PC-9 (cell line): ENCODE data around the gene OCSTAMP. TPM values are rescaled to one million over a fixed set of nuclear protein-coding genes. Genes with fewer than 3 reads are reported as not detected.
A peak's percentile ranks its signal among the peaks of the same experiment; 100 is the strongest.

Experiments
- BruUV-seq: library from RNA; stranded (reverse); fragments of 400-500 nt; replicated peaks from 2 replicates; lab custom pipeline; 2021; lab: Mats Ljungman, UMichigan
- CTCF ChIA-PET: fragments of 300-600 bp; sonication (Branson Sonifier 250); formaldehyde crosslinking; loops from one replicate; lab custom pipeline; 2022; ENCODE audit warnings: antibody characterized with exemption; lab: Charles Lee
- POLR2A ChIA-PET: fragments of 300-600 bp; sonication (Branson Sonifier 250); formaldehyde crosslinking; loops from one replicate; lab custom pipeline; 2022; ENCODE audit warnings: antibody characterized with exemption; ENCODE audit not compliant: unreplicated experiment; lab: Charles Lee
- DNase-seq, 2 experiments: peaks; one replicate each; pipeline versions ENCODE4 v3.0.0 to v3.0.0-alpha.2; 2015 to 2022; ENCODE audit warnings: mixed read lengths in 1 of 2
- H2AFZ ChIP-seq: fragments of 200-600 bp; sonication (generic); 2 replicates; pipeline ENCODE4 v1.8.1; 2017; ENCODE audit warnings: antibody characterized with exemption
- H3F3A ChIP-seq: fragments of 200-600 bp; sonication (generic); 2 replicates; pipeline ENCODE4 v1.8.1; 2017; ENCODE audit warnings: antibody characterized with exemption, mild to moderate bottlenecking, low read depth; ENCODE audit not compliant: insufficient read depth
- H3K27ac ChIP-seq: fragments of 200-600 bp; sonication (generic); 2 replicates; pipeline ENCODE4 v1.6.1; 2016; ENCODE audit warnings: mixed run types
- H3K27me3 ChIP-seq: fragments of 200-600 bp; sonication (generic); 2 replicates; pipeline ENCODE4 v1.6.1; 2016; ENCODE audit warnings: low read depth, mixed run types; ENCODE audit not compliant: insufficient read depth
- H3K36me3 ChIP-seq: fragments of 200-600 bp; sonication (generic); 2 replicates; pipeline ENCODE4 v1.6.1; 2016; ENCODE audit warnings: low read depth, mixed run types
- H3K4me1 ChIP-seq: fragments of 200-600 bp; sonication (generic); replicated peaks from 2 replicates; pipeline ENCODE4 v1.6.1; 2016; ENCODE audit warnings: mixed run types; ENCODE audit not compliant: insufficient read depth
- H3K4me2 ChIP-seq: fragments of 200-600 bp; sonication (generic); 2 replicates; pipeline ENCODE4 v1.6.1; 2017; ENCODE audit warnings: mixed run types
- H3K4me3 ChIP-seq: fragments of 200-600 bp; sonication (generic); 2 replicates; pipeline ENCODE4 v1.6.1; 2016; ENCODE audit warnings: mixed run types
- H3K79me2 ChIP-seq: fragments of 200-600 bp; sonication (generic); 2 replicates; pipeline ENCODE4 v1.6.1; 2017; ENCODE audit warnings: low read depth, mixed run types
- H3K9me2 ChIP-seq: fragments of 200-600 bp; sonication (generic); 2 replicates; pipeline ENCODE4 v1.8.1; 2017; ENCODE audit warnings: mild to moderate bottlenecking; ENCODE audit not compliant: insufficient read depth
- H3K9me3 ChIP-seq: fragments of 200-600 bp; sonication (generic); 2 replicates; pipeline ENCODE4 v1.8.1; 2016; ENCODE audit warnings: low read depth; ENCODE audit not compliant: insufficient read depth
- H4K20me1 ChIP-seq: fragments of 200-600 bp; sonication (generic); 2 replicates; pipeline ENCODE4 v1.8.1; 2017; ENCODE audit not compliant: insufficient read depth
- CTCF ChIP-seq: fragments of 200-600 bp; sonication (generic); conservative IDR thresholded peaks from 2 replicates; pipeline ENCODE4 v1.6.1; 2017; ENCODE audit warnings: mixed run types, antibody characterized with exemption, mild to moderate bottlenecking, moderate library complexity
- EZH2 ChIP-seq: fragments of 200-600 bp; sonication (generic); IDR thresholded peaks from 2 replicates; pipeline ENCODE4 v1.8.0; 2017; ENCODE audit warnings: antibody characterized with exemption, low read depth
- intact Hi-C: fragments of 100-400 bp; cut with micrococcal nuclease; formaldehyde crosslinking; loops from one replicate; pipeline ENCODE4 v1.10.0; 2022; ENCODE audit not compliant: unreplicated experiment
- total RNA-seq: library from RNA; stranded (reverse); gene quantifications from 2 replicates; pipeline ENCODE4 v1.2.3, GENCODE V29; 2021

Gene OCSTAMP
- total RNA-seq, 1 experiment from 2014 or later: not detected

GRCh38 chr20:46562373-46563169 lies 12.1 kb upstream of the OCSTAMP start:
- H3K27me3 ChIP-seq: no peaks in the 10 kb centered on the region
- no peaks in the 10 kb centered on the region for H4K20me1 ChIP-seq
- BruUV-seq: no TSS peak
- H3K27ac ChIP-seq: no peak overlapping the region
- no peaks in the 10 kb centered on the region for H3K79me2 ChIP-seq
- H3K4me2 ChIP-seq: peak overlapping the region; percentile 32
- H3K36me3 ChIP-seq: no peaks in the 10 kb centered on the region
- peak; percentile 40 to 59 for DNase-seq
- H3K4me1 ChIP-seq: no peaks in the 10 kb centered on the region
- TF ChIP-seq EZH2 (no peak), CTCF (peak; percentile 96)
- intact Hi-C loops: no loop called here
- no peaks in the 10 kb centered on the region for H3K9me3 ChIP-seq
- H3K4me3 ChIP-seq: no peak overlapping the region
- H3K9me2 ChIP-seq: no peaks in the 10 kb centered on the region
- H3F3A ChIP-seq: no peaks in the 10 kb centered on the region
- POLR2A ChIA-PET: no interaction called here
- H2AFZ ChIP-seq: no peak overlapping the region
- CTCF ChIA-PET: interaction anchor here (0.5 kb wide), 1 partner anchor 56 kb away, joined by 8 read pairs; no protein-coding TSS in a partner anchor

DNA sequence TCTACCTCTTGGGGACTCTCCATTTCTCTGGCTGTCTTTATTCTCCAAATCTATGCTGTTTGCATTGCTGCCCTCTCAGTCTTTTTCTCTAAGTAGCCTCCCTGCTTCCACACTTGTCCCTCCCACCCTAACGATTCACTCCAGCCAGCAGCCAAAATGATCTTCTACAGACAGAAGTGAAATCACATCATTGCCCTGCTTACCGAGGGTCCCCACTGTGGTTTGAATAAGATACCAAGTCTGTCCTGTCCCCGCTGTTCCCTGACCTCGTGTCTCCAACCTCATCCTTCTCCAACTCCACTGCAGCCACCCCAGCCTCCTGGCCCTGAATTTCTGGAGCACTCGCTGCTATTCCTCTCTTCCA lies 11.5 kb upstream of the OCSTAMP start:
- Histone ChIP-seq H3K9me2 (no peaks in the 10 kb centered on the region), H3K79me2 (no peaks in the 10 kb centered on the region), H3K4me2 (peak overlapping the region; percentile 32), H4K20me1 (no peaks in the 10 kb centered on the region), H3K4me1 (no peaks in the 10 kb centered on the region), H3K36me3 (no peaks in the 10 kb centered on the region), H3K27me3 (no peaks in the 10 kb centered on the region), H3K27ac (no peak overlapping the region), H3K4me3 (no peak overlapping the region), H3F3A (no peaks in the 10 kb centered on the region), H3K9me3 (no peaks in the 10 kb centered on the region), H2AFZ (no peak overlapping the region)
- no peak for DNase-seq
- TF ChIP-seq CTCF (no peak), EZH2 (no peak)
- CTCF ChIA-PET: no interaction called here
- no TSS peak for BruUV-seq
- intact Hi-C loops: no loop called here
- POLR2A ChIA-PET: no interaction called here

GRCh38 chr20:46559685-46560440 lies 9.4 kb upstream of the OCSTAMP start:
- no TSS peak for BruUV-seq
- Histone ChIP-seq H3K79me2 (no peaks in the 10 kb centered on the region), H3K9me2 (no peaks in the 10 kb centered on the region), H4K20me1 (no peaks in the 10 kb centered on the region), H3K36me3 (no peaks in the 10 kb centered on the region), H2AFZ (no peak overlapping the region), H3K4me2 (no peak overlapping the region), H3K27ac (no peak overlapping the region), H3K4me3 (no peak overlapping the region), H3K9me3 (no peaks in the 10 kb centered on the region), H3F3A (no peaks in the 10 kb centered on the region), H3K4me1 (no peaks in the 10 kb centered on the region), H3K27me3 (no peaks in the 10 kb centered on the region)
- POLR2A ChIA-PET: no interaction called here
- TF ChIP-seq CTCF: peak; percentile 44; the same call in 1 of the 2 replicates
- no peak for TF ChIP-seq EZH2
- DNase-seq: no peak
- CTCF ChIA-PET: no interaction called here
- intact Hi-C loops: loop anchor here (2.0 kb wide), 1 partner anchor 121 kb away; no protein-coding TSS in a partner anchor
